HPDE6-E6E7 (cell line): ENCODE results near the gene IQCE.

Source experiments
- DNase-seq: peaks from one replicate; pipeline ENCODE4 v3.0.0; 2011; ENCODE audit warnings: missing footprints; ENCODE audit errors: extremely low spot score

Gene IQCE

DNA sequence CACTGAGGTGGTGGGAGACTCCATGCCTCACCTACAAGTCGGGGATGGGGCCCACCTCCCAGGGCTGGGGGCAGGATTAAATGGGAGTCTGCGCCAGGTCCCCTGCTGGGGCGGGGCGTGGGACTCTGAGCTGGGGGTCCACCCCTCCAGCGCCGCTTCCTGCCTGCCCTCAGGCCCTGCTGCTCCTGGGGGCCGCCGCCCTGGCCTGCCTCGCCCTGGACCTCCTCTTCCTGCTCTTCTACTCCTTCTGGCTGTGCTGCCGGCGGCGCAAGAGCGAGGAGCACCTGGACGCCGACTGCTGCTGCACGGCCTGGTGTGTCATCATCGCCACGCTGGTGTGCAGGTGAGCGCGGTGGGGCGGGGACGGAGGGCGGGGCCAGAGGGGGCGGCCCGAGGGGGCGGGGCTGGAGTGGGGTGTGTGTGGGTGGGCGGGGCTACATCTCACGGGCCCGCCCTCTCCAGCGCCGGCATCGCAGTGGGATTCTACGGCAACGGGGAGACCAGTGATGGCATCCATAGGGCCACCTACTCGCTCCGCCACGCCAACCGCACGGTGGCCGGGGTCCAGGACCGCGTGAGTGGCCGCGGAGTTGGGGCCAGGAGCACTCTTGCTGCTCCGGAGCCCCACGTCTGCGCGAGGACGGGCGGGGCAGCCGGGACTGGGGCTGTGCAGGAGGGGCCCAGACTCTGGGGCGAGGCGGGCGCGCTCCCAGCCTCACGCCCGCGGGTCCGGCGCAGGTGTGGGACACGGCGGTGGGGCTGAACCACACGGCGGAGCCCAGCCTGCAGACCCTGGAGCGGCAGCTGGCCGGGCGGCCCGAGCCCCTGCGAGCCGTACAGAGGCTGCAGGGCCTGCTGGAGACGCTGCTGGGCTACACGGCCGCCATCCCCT is 88.1 kb downstream of the IQCE start:
- DNase-seq = no peak

GRCh38 chr7:2647594-2648172 is 88.9 kb downstream of the IQCE start:
- DNase-seq = no peak

GRCh38 chr7:2649139-2649838 is 90.5 kb downstream of the IQCE start:
- DNase-seq = no peak

DNA sequence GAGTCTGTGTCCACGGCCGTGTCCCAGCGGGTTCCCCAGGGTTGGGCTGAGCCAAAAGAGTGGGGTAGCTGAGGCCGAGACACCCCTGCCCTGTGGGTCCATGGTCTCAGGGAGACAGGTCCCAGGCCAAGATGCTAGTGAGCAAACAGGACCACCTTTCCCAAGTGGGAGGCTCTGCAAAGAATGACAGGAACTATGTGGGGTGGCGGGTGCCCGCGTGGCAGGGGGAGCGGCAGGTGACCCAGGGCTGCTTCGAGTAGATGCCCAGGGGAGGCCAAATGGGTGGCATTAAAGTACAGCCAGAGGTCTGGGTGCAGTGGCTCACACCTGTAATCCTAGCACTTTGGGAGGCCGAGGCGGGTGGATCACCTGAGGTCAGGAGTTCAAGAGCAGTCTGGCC is 91.2 kb downstream of the IQCE start:
- DNase-seq = no peak

DNA sequence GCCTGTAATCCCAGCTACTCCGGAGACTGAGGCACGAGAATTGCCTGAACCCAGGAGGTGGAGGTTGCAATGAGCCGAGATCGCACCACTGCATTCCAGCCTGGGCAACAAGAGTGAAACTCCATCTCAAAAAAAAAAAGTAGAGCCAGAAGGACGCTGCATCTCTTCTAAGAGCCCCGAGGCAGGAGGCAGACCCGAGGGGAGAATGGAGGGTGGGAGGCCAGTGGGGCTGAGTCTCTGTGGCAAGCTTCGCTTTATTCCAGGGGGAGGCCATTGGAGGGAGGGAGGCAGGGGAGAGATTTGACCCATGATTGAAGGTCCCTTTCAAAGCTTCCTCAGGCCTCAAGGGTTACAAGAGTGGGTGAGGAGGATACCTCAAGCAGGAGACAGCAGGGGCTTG is 91.7 kb downstream of the IQCE start:
- DNase-seq = no peak

DNA sequence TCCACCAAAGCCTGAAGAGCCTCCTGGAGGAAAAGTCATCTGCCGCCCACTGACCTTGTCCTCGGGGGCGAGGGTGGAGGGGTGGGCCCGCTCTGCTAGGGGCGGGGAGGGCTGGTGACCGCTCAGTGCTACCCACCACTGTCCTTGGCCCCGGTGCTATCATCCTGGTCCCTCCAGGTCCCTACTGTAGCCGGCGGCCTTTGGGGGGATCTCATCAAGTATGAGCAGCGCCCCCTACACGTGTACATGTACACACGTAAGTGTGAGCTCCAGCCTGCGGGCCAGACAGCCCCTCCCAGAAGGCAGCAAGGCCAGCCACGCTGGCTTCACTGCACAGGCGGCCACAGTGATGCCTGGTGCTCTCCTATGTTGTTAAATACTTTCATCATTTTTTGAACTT is 92.6 kb downstream of the IQCE start:
- no peak for DNase-seq

- no peak for DNase-seq
Measured at GRCh38 chr7:2651847-2652735, 93.3 kb downstream of the IQCE start.

DNA sequence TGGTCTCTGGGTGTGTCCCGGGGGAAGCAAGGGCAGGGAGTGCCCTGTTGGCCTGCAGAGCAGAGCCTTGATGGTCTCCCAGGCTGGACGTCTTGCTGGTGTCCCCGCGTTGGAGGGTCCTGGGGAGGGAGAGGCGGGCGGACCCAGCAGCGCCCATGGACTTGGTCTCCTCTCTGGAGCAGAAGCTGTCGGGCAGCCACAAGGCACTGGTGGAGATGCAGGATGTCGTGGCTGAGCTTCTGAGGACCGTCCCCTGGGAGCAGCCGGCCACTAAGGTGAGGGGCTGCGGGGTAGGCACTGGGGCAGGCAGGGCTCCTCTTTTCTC is 93.9 kb downstream of the IQCE start:
- no peak for DNase-seq

GRCh38 chr7:2654059-2654458 is 95.3 kb downstream of the IQCE start:
- DNase-seq = no peak

- DNase-seq = no peak
Measured at GRCh38 chr7:2655870-2656614, 97.3 kb downstream of the IQCE start.

GRCh38 chr7:2657208-2657607 is 98.4 kb downstream of the IQCE start:
- no peak for DNase-seq

DNA sequence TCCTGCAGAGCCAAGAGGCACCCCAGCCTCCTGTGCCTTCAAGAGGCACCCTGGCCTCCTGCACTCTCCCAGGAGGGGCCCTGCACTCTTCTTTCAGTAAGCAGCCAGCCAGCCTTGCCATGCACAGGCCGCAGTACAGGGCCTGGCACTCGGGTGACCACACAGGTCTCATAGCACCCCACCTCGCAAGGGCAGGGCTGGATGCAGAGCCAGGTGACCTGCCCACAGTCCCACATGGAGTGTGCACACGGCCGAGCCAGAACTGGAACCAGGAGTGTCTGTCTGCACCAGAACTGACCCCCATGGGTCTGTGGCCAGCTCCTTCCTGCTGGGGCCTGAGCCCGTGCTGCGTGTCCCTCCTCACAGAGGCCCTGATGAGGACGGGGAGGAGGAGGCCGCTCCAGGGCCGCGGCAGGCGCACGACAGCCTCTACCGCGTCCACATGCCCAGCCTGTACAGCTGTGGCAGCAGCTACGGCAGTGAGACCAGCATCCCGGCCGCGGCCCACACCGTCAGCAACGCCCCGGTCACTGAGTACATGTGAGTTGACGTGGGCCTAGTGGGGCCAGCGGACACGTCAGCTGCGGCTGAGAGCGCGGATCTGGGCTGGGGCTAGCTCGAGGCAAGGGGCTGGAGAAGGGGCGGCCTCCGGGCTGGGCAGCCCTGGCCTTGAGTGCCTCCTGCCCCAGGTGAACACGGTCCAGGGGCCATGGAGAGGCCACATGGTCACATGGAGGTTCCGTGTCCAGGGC is 99.3 kb downstream of the IQCE start:
- no peak for DNase-seq

- DNase-seq = no peak
Measured at GRCh38 chr7:2658941-2659340, 100.2 kb downstream of the IQCE start.

DNA sequence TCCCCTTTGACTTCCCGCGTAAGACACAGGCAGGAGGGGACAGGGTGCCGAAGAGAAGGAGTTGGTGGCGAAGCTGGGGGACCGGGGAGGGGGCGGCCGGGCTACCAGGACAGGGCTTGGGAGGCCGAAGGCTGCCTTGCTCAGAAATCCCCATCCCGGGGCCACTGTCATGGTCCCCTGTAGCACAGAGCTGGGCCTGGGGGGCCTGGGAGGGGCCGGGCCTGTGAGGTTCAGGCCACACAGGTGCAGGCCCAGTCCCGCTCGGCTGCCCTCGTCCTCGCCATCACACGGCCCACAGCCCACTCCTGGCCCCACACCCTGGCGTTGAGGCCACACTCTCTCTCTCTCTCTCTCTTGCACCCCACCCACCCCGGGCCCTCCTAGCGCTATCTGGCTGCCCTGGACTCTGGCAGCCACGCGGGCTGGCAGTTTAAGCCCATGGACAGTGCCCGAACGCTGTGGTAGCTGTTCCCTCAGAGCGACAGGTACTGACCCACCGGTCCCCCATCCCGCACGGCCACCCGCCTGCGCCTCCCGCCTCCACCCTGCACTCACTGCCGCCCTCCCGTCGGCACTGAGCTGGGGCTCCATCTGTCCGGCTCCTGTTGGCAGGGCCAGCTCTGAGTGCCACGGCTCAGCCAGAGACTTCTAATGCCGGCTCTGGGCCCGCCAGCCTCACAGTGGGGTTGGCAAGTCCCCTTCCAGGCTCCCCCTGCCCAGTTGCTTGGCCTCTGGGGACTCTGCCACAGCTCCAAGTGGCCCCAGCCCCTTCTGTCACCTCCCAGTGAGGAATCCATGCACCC is 101.0 kb downstream of the IQCE start:
- DNase-seq = no peak

DNA sequence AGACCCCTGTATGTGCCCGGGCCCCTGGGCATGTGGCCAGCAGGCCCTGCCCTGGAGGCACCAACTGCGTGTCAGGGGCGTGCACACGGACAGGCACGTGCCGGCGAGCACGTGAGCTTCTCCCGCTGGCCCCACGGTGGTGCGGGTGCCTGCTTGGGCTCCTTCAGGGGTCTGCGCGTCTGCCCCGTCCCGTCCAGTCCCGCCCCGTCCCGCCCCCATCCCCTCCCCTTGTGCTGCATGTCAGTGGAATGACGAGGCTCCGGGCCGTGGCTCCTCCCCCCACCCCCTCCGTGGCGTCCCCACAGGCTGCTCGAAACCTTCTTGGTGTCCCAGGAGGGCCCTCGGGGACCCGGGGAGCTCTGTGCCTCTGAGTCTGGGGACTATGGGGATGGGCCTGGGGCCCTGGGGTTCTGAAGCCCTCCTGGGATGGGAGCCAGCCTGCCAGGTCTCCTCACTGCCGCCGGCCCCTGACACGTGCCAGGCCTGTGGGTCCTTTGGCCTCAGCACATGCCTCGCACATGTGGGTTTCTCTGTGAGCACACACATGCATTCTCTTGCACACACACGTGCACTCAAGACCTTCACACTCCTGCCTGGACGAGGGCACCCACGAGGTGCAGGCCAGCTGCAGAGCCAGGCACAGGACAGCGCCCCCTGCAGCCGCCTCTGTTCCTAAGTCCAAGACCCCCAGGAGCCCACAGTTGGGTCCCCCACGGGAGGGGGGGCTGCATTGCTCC is 101.7 kb downstream of the IQCE start:
- DNase-seq = no peak

DNA sequence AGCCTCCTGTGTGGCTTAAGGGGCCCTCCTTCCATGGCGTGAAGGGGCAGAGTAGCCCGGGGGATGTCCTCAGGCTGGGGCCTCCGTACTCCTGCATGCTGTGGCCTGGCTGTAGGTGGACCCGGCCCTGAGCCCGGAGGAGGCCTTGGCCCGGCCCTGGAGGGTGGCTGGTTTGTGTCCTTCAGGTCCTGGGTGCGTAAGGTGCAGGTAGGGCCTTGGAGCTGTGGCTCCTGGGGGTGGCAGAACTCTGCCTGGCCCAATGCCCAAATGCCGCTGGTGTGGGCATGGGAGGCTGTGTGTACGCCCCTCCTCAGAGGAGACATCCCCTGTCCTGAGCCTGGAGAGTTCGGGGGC is 102.3 kb downstream of the IQCE start:
- DNase-seq = no peak

DNA sequence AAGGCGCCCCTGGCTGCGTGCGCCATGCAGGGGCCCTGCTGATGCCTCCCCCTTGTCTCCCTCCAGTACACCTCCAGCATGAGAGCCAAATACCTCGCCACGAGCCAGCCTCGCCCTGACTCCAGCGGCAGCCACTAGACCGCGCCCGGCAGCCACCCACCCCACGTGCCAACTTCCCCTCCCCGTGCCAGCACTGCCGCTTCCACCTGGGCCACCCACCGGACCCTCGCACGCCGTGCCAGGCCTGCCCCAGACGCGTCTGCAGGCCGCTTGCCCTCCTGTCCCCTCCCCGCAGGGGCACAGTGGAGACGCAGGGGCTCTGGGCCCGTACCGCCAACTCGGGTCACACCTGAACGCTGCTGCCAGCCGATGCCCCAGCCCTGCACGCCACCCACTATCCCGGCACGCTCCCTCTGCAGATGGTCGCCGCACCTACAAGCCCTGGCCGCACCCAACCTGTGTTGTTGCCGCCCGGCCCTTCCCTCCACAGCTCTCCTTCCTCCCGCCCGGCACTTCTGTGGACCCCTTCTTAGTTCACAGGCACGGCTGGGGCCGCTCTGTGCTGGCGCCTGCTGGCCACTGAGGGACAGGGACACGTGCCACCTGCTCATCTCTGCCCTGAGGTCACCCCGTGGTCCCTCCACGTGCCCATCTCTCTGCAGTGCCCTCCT is 103.0 kb downstream of the IQCE start:
- no peak for DNase-seq

GRCh38 chr7:2662273-2663120 is 103.7 kb downstream of the IQCE start:
- DNase-seq = no peak
